B cell (primary cell): ENCODE measurements around the gene TRPV4. TPM values are rescaled to one million over a fixed set of nuclear protein-coding genes. Genes with fewer than 3 reads are reported as not detected.

Source experiments
- ATAC-seq: fragments of 200-7000 bp; cut with Tn5 transposase; one replicate; pipeline ENCODE4 v1.10.0; 2021; ENCODE audit warnings: low read depth, mild to moderate bottlenecking, moderate number of reproducible peaks, moderate library complexity
- CTCF ChIA-PET: fragments of 350-600 bp; sonication (Branson Sonifier 250); formaldehyde crosslinking; loops from one replicate; lab custom pipeline; 2021; ENCODE audit warnings: antibody characterized with exemption, inconsistent platforms; lab: Charles Lee
- POLR2A ChIA-PET: fragments of 350-600 bp; sonication (Branson Sonifier 250); formaldehyde crosslinking; loops from one replicate; lab custom pipeline; 2021; ENCODE audit warnings: antibody characterized with exemption; lab: Charles Lee
- DNase-seq: peaks from one replicate; pipeline ENCODE4 v3.0.0; 2013
- H2AFZ ChIP-seq: 2 replicates; pipeline ENCODE4 v1.6.1; 2012; ENCODE audit warnings: mild to moderate bottlenecking, low read depth, low read length; ENCODE audit not compliant: insufficient read depth, poor library complexity, severe bottlenecking
- H3K27ac ChIP-seq, 2 donors: 1 replicate in 1 of 2; 2 replicates in 1 of 2; pipeline ENCODE4 v1.5.1; 2012 to 2013; ENCODE audit warnings: low read length in 2 of 2, mild to moderate bottlenecking in 2 of 2, moderate library complexity in 1 of 2
- H3K27me3 ChIP-seq, 4 experiments: fragments of 200-600 bp in 1 of 4; sonication (generic) in 1 of 4; replicated peaks in 1 of 4; 1 replicate in 2 of 4; 2 replicates in 2 of 4; pipeline versions ENCODE4 v1.6.1 to v1.7.0; 2013 to 2016; ENCODE audit warnings: low read length in 3 of 4, mild to moderate bottlenecking in 2 of 4, mixed read lengths in 1 of 4, moderate library complexity in 1 of 4; ENCODE audit not compliant: insufficient read depth in 4 of 4, control insufficient read depth in 3 of 4; ENCODE audit errors: control extremely low read depth in 1 of 4
- H3K36me3 ChIP-seq, 2 experiments: replicated peaks in 1 of 2; 1 replicate in 1 of 2; 2 replicates in 1 of 2; pipeline versions ENCODE4 v1.6.1 to v1.7.1; 2013; ENCODE audit warnings: low read length in 1 of 2; ENCODE audit not compliant: insufficient read depth in 2 of 2, control insufficient read depth in 1 of 2; ENCODE audit errors: control extremely low read depth in 1 of 2, extremely low read depth in 1 of 2
- H3K4me1 ChIP-seq, 2 donors: fragments of 200-600 bp in 1 of 2; sonication (generic) in 1 of 2; 1 replicate in 1 of 2; 2 replicates in 1 of 2; pipeline versions ENCODE4 v1.5.1 to v1.6.1; 2013 to 2017; ENCODE audit warnings: low read length in 2 of 2; ENCODE audit not compliant: control insufficient read depth in 2 of 2, insufficient read depth in 2 of 2
- H3K4me2 ChIP-seq: replicated peaks from 2 replicates; pipeline ENCODE3; 2012; ENCODE audit warnings: mild to moderate bottlenecking, low read depth, low read length; ENCODE audit not compliant: poor library complexity, severe bottlenecking
- H3K4me3 ChIP-seq, 5 experiments: fragments of 200-600 bp in 1 of 5; sonication (generic) in 1 of 5; 1 replicate in 3 of 5; 2 replicates in 2 of 5; pipeline versions ENCODE4 v1.5.1 to v1.7.0; 2011 to 2016; ENCODE audit warnings: low read length in 4 of 5, mild to moderate bottlenecking in 4 of 5, low read depth in 2 of 5, control low read depth in 1 of 5, moderate library complexity in 1 of 5; ENCODE audit not compliant: insufficient read depth in 1 of 5; ENCODE audit errors: control extremely low read depth in 1 of 5, extremely low read depth in 1 of 5
- H3K79me2 ChIP-seq: fragments of 200-600 bp; sonication (generic); one replicate; pipeline ENCODE4 v1.6.0; 2016; ENCODE audit warnings: low read length; ENCODE audit not compliant: control insufficient read depth, insufficient read depth
- H3K9ac ChIP-seq: fragments of 200-600 bp; sonication (generic); 2 replicates; pipeline ENCODE4 v1.6.1; 2017; ENCODE audit warnings: mild to moderate bottlenecking, low read length, moderate library complexity
- H3K9me3 ChIP-seq, 3 donors: one replicate each; pipeline versions ENCODE4 v1.6.1 to v1.7.1; 2013; ENCODE audit warnings: low read length in 2 of 3; ENCODE audit not compliant: control insufficient read depth in 2 of 3, insufficient read depth in 1 of 3; ENCODE audit errors: control extremely low read depth in 1 of 3
- H4K20me1 ChIP-seq: 2 replicates; pipeline ENCODE4 v1.6.0; 2012; ENCODE audit warnings: mild to moderate bottlenecking, low read length; ENCODE audit not compliant: insufficient read depth, control insufficient read depth, poor library complexity, severe bottlenecking
- H3K27ac Mint-ChIP-seq: one replicate; pipeline ENCODE4 v1.8.0; 2021; ENCODE audit warnings: mixed read lengths
- H3K27me3 Mint-ChIP-seq: one replicate; pipeline ENCODE4 v1.8.0; 2021; ENCODE audit warnings: mixed read lengths
- H3K4me1 Mint-ChIP-seq: one replicate; pipeline ENCODE4 v1.8.0; 2021; ENCODE audit warnings: mixed read lengths
- H3K4me3 Mint-ChIP-seq: one replicate; pipeline ENCODE4 v1.8.0; 2021; ENCODE audit warnings: mixed read lengths
- H3K9me3 Mint-ChIP-seq: one replicate; pipeline ENCODE4 v1.8.0; 2022; ENCODE audit warnings: mixed read lengths; ENCODE audit not compliant: insufficient read depth
- EZH2 ChIP-seq: IDR thresholded peaks from 2 replicates; pipeline ENCODE4 v1.6.1; 2012; ENCODE audit warnings: borderline replicate concordance, low read depth, mild to moderate bottlenecking, moderate library complexity, low read length; ENCODE audit not compliant: insufficient read depth, poor library complexity, severe bottlenecking
- WGBS: methylation state at CpG from one replicate; pipeline ENCODE4 v1.1.5; 2013; ENCODE audit warnings: missing lambda C conversion rate; ENCODE audit not compliant: insufficient coverage; 5-methylcytosine and 5-hydroxymethylcytosine counted together
- intact Hi-C: fragments of 100-400 bp; cut with micrococcal nuclease; formaldehyde crosslinking; loops from one replicate; pipeline ENCODE4 v1.10.0; 2022
- polyA plus RNA-seq: library from polyadenylated mRNA; depleted of rRNA; stranded (reverse); fragments of >200 nt; gene quantifications from 2 replicates; pipeline ENCODE4 v1.2.3, GENCODE V29; 2012
- total RNA-seq, 2 donors: library from RNA; stranded (reverse); fragments of 120-200 nt in 1 of 2; gene quantifications; 1 replicate in 1 of 2; 2 replicates in 1 of 2; pipeline versions ENCODE4 v1.2.3 to v1.2.4, GENCODE V29; 2013 to 2022
- TF ChIP-seq, protein P1 (sequence below): fragments of 200-600 bp; IDR thresholded peaks from one replicate; pipeline ENCODE4 v1.8.0; 2022; ENCODE audit warnings: antibody characterized with exemption, mild to moderate bottlenecking

The TRPV4 gene
- total and polyA plus RNA-seq, 2 donors (not counting 1 experiment from before 2014, with no cell fraction given): not detected

DNA sequence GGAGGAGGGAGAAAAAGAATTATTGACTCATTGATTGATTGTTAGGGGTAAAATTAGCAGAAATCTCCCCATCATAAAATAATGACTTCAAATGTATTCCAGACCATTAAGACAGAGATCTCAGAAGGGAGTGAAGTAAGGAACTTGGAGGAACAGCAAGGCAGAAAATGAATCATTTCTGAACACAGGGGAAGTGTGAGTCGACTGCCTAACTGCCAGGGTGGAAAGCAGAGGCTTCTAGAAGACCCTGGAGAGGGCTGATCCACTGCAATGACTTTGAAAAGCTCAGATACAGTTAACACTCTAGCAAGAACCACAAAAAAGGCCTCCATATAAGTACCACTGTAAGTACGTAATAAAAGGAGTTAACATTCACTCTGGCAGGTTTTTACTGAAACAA, 37.5 kb upstream of the TRPV4 start:
- ChIA-PET POLR2A (no interaction called here), CTCF (no interaction called here)
- Histone ChIP-seq H3K27ac (no peak overlapping the region), H3K9me3 (no peaks in the 10 kb centered on the region), H3K9ac (no peak overlapping the region), H3K4me1 (peaks cover 7 to 8% of the 10 kb centered on the region in 2 donors), H2AFZ (no peak overlapping the region), H4K20me1 (peaks cover 8% of the 10 kb centered on the region), H3K4me2 (no peak overlapping the region), H3K36me3 (peaks cover 5 to 16% of the 10 kb centered on the region in 2 experiments), H3K27me3 (no peaks in the 10 kb centered on the region), H3K4me3 (no peak overlapping the region), H3K79me2 (peaks cover 84% of the 10 kb centered on the region)
- intact Hi-C loops: no loop called here
- TF ChIP-seq, protein P1, sequence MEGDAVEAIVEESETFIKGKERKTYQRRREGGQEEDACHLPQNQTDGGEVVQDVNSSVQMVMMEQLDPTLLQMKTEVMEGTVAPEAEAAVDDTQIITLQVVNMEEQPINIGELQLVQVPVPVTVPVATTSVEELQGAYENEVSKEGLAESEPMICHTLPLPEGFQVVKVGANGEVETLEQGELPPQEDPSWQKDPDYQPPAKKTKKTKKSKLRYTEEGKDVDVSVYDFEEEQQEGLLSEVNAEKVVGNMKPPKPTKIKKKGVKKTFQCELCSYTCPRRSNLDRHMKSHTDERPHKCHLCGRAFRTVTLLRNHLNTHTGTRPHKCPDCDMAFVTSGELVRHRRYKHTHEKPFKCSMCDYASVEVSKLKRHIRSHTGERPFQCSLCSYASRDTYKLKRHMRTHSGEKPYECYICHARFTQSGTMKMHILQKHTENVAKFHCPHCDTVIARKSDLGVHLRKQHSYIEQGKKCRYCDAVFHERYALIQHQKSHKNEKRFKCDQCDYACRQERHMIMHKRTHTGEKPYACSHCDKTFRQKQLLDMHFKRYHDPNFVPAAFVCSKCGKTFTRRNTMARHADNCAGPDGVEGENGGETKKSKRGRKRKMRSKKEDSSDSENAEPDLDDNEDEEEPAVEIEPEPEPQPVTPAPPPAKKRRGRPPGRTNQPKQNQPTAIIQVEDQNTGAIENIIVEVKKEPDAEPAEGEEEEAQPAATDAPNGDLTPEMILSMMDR: no peak
- no peak for TF ChIP-seq EZH2
- WGBS: 50% methylated on average over 2 of the region's 2 CpGs
- H3K9me3 Mint-ChIP-seq: no peaks in the 10 kb centered on the region
- H3K27ac Mint-ChIP-seq: no peak overlapping the region
- peaks cover 19% of the 10 kb centered on the region for H3K4me1 Mint-ChIP-seq
- ATAC-seq (no peak), DNase-seq (no peak)
- H3K27me3 Mint-ChIP-seq: no peaks in the 10 kb centered on the region
- H3K4me3 Mint-ChIP-seq: no peak overlapping the region

DNA sequence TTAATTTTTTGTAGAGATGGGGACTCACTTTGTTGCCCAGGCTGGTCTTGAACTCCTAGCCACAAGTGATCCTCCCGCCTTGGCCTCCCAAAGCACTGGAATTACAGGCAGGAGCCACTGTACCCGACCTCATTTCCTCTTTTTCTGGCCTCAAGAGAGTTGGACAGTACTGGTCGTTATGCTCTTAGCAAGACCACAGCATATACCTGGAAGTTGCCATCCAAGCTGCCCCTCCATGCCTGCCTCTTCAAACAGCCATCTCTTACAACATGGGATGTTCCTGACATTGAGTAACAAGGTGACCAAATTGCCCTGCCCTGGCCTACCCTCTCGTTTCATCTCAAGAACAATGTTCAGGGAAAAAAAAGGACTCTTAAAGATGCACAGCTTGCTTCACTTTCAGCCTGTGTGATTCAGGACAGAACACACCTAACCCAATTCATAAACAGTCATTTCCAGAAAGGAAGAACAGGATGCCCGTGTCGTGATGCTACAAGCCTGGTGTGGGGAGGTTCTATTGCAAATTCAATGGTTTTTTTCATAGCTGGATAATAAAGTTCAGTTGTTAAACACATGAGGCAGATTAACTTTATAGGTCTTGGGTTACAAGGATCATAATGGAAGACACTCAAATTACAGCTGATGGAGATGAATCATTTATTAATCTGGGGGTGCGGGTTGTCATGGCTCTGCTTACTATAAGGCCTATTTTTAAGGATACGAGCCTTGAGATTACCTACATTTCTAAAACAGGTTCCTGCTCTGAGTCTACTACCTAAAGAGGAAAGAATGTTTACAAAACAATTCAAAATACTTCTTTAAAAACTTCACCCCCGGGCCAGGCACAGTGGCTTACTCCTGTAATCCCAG, 35.2 kb upstream of the TRPV4 start:
- no peak overlapping the region for H3K27ac Mint-ChIP-seq
- no peak overlapping the region for H2AFZ ChIP-seq
- H3K79me2 ChIP-seq: peaks cover 75% of the 10 kb centered on the region
- ChIA-PET POLR2A (no interaction called here), CTCF (interaction anchor here (0.6 to 4.3 kb wide), 3 partner anchors 14 to 261 kb away, joined by 4 to 21 read pairs (median 4); no protein-coding TSS in a partner anchor)
- DNase-seq (no peak), ATAC-seq (no peak)
- H3K4me3 ChIP-seq: no peak overlapping the region
- peaks cover 5% of the 10 kb centered on the region in 2 donors for H3K4me1 ChIP-seq
- no peak overlapping the region for H3K27ac ChIP-seq
- no peaks in the 10 kb centered on the region for H3K9me3 Mint-ChIP-seq
- no peaks in the 10 kb centered on the region for H3K27me3 ChIP-seq
- H4K20me1 ChIP-seq: peaks cover 5% of the 10 kb centered on the region
- intact Hi-C loops: no loop called here
- H3K4me3 Mint-ChIP-seq: no peak overlapping the region
- H3K27me3 Mint-ChIP-seq: no peaks in the 10 kb centered on the region
- H3K9me3 ChIP-seq: no peaks in the 10 kb centered on the region
- no peak overlapping the region for H3K4me2 ChIP-seq
- no peak overlapping the region for H3K9ac ChIP-seq
- H3K4me1 Mint-ChIP-seq: peaks cover 14% of the 10 kb centered on the region
- no peak for TF ChIP-seq EZH2
- TF ChIP-seq, protein P1: no peak
- H3K36me3 ChIP-seq: peaks cover 5 to 16% of the 10 kb centered on the region in 2 experiments
- 82% methylated on average over 5 of the region's 9 CpGs for WGBS
